GM20431 (cell line): ENCODE data around the gene CLEC2A.

Source experiments
- in situ Hi-C: fragments of 300-500 bp; cut with MseI, MboI; formaldehyde crosslinking; loops from one replicate; pipeline ENCODE4 v1.15.0; 2020; ENCODE audit warnings: low sequenced_read_pairs; ENCODE audit not compliant: unreplicated experiment

The CLEC2A gene

DNA sequence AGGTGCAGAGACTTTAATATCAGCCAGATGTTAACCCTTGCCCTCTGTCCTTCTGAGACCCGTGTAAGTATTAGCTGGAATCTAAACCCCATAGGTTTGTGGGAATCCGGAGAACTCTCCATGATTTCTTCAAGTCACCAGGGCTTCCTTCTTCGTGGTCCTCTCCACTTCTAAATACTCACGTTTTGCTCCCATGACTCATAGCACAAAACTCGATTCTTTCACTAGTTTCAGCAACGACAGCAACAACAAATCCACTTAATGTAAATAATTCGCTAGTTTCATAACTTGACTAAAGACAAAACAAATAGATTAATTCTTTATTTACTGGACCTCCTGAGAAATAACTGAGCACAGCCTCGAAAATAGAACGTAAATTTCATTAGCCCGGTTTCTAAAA, 4.4 kb upstream of the CLEC2A start:
- in situ Hi-C loops: loop anchor here (10.0 kb wide), 1 partner anchor 122 kb away; no protein-coding TSS in a partner anchor

- in situ Hi-C loops: loop anchor here (10.0 kb wide), 1 partner anchor 120 kb away; no protein-coding TSS in a partner anchor
These were observed 2.9 kb upstream of the CLEC2A start for GRCh38 chr12:9935026-9935425.

DNA sequence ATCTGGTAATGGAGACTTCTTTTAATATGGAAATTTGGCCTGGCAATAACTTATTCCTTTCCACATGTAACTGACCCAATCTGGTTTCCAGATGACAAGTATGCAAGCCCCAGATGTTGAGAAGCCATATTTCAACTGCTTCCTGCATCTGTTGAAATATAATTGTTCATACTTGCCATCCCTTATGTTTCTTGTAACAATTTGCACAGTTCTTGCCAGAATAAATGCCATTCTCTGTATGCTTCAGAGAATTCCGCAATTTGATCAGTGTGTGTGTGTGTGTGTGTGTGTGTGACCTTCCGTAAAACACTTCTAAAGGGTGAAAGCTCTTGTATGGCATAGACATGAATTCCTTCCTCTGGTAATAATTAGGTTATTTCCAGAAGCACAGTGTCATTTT, 1.8 kb upstream of the CLEC2A start:
- in situ Hi-C loops: loop anchor here (10.0 kb wide), 1 partner anchor 119 kb away; no protein-coding TSS in a partner anchor

- in situ Hi-C loops: loop anchor here (10.0 kb wide), 1 partner anchor 116 kb away; no protein-coding TSS in a partner anchor
These were observed 925 bp downstream of the CLEC2A start for GRCh38 chr12:9931245-9931644.

- in situ Hi-C loops: no loop called here
These were observed 3.6 kb downstream of the CLEC2A start for GRCh38 chr12:9928607-9929006.

GRCh38 chr12:9926876-9927275, 5.3 kb downstream of the CLEC2A start:
- in situ Hi-C loops: no loop called here

GRCh38 chr12:9925705-9926393, 6.3 kb downstream of the CLEC2A start:
- in situ Hi-C loops: no loop called here

GRCh38 chr12:9922429-9922828, 9.7 kb downstream of the CLEC2A start:
- in situ Hi-C loops: no loop called here

- in situ Hi-C loops: no loop called here
These were observed 11.7 kb downstream of the CLEC2A start for GRCh38 chr12:9920451-9920850.

GRCh38 chr12:9919443-9919842, 12.7 kb downstream of the CLEC2A start:
- in situ Hi-C loops: no loop called here

DNA sequence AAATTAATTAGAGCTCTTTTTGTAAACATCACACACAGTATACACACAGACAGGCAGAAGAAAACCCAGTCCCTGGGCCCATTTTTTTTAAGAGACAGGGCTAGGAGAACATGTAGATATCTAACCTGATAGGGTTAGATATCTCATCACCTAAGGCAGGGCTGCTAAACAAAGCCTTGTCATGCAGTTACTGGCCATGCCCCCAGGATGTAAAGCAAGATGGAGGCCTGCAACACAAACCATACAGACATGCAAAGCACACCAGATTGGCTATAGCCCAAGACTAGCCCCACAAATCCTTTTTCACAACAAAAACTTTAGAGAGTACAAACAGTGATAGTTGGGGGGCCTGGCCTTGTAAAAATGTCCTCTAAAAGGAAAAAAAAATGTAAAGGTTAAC, 20.5 kb downstream of the CLEC2A start:
- in situ Hi-C loops: no loop called here

DNA sequence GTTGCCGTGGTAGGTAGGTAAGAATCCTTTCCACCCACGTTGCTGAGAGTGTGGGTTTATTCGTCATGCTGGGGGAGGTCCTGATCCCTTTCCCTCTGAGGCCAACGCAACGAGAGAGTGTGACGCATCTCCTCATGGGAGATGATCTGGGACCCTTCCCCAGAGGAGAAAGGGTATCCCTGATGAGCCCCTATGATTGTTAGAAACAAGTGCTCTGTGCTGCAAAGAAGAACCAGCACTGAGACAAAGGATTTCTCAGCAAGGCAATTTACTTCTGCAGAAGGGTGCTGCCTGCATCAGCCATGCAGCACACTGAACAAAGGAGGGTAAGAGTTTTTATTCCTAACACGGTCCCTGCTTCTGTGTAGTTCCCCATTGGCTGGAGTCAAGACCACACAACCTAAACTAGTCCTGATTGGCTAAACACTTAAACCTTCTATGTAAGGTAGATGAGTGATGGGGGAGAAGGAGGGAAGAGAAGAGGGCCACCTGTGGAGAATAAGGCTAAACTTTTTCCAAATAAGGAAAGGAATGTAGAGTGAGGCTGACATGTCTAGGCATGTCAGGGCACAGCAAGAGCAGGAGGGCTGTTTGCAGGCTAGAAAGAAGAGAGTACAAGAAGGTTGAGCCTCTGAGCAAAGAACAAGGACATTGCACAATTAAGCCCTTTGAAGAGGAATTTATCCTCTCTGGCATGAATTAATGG, 21.3 kb downstream of the CLEC2A start:
- in situ Hi-C loops: no loop called here

DNA sequence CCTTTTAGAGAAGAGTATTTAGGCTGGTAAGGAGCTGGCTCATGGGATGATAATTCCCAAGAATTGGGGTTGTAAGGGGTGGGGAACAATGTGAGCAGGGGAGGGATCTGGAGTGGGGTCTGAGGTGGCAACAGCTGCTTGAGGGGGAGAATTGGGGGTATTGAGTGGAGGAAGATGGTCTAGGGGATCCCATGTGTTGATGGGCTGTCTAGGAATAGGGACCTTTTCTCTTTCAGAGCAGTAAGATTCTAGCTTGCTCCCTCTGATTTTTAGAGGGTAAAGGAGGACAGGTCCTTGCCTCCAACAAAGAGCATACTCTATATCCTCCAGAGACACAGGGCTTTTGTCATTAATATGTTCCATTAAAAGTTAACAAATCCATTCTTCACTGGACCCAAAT, 22.4 kb downstream of the CLEC2A start:
- in situ Hi-C loops: no loop called here

GRCh38 chr12:9908350-9908749, 23.8 kb downstream of the CLEC2A start:
- in situ Hi-C loops: no loop called here

- in situ Hi-C loops: no loop called here
These were observed 24.4 kb downstream of the CLEC2A start for GRCh38 chr12:9907769-9908168.

DNA sequence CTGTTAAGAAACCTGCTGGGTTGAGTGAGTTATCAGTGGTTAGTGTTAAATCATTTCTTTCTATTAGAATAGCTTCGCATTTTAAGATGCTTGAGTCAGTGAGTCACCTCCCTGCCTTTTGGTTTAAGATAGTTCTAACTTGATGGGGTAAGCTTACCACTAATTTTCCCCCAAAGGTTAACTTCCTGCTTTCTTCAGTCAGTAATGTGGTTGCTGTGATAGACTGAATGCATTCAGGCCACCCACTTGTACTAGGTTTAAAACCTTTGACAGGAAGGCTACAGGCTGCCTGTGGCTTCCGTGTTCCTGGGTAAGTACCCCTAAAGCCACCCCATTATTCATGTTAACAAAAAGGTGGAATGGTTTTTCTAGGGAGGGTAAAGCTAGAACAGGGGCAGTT, 25.3 kb downstream of the CLEC2A start:
- in situ Hi-C loops: no loop called here

DNA sequence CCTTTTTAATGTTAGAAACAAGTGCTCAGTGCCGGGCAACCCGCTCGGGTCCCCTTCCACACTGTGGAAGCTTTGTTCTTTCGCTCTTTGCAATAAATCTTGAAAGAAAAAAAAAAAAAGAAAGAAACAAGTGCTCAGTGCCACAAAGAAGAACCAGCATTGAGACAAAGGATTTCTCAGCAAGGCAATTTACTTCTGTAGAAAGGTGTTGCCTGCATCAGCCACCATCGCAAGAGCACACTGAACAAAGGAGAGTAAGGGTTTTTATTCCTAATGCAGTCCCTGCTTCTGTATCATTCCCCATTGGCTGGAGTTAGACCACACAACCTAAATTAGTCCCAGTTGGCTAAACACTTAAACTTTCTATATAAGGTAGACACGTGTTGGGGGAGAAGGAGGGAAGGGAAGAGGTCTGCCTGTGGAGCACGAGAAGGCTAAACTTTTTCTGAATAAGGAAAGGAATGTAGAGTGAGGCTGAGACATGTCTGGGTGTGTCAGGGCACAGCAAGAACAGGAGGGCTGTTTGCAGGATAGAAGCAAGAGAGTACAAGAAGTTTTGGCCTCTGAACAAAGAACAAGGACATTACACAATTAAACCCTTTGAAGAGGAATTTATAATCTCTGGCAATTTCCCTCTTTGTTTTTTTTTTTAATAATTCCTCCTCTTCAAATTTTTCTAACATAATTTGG, 29.5 kb downstream of the CLEC2A start:
- in situ Hi-C loops: no loop called here

DNA sequence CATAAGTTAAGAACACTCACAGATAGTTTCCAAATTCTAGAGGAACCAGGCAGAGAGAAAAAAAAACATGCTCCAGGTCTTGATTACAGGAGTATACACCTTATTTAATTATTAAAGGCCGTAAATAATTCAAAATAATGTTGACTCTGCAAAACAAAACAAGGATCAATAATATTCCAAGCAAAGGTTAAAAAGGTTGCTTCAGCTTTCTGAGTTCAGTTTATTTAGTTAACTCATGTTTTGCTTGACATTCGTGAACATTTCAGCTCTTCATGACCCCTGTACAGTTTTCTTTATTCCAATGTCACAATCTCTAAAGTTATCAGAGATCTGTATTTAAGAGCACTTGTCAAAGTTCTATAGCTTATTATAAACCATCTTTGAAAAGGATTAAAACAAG, 31.2 kb downstream of the CLEC2A start:
- in situ Hi-C loops: no loop called here

DNA sequence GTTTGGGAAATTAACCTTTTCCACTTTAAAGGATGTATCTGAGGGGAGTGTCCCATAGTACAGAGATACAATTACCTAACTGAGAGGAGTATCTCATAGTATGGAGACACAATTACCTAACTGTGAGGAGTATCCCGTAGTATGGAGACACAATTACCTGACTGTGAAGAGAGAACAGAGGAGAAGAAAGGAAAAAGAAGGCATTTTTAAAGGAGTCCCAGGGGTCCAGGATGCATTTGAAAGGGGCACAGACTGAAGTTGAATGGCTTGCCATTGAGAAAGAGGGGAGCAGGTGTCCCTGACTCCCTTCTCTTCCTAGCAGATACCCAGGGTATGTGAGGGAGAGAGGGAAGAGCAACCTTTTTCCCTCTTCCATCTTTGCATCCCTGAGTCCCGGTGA, 33.0 kb downstream of the CLEC2A start:
- in situ Hi-C loops: no loop called here

GRCh38 chr12:9897535-9897934, 34.6 kb downstream of the CLEC2A start:
- in situ Hi-C loops: no loop called here
